ENCODE measurements around the gene ATG101. TPM values are rescaled to one million over a fixed set of nuclear protein-coding genes. Genes with fewer than 3 reads are reported as not detected.
A peak's percentile ranks its signal among the peaks of the same experiment; 100 is the strongest.

ATG101 gene
- total and polyA plus RNA-seq, 2 of the 13 experiments (the other 11 are each of a cell fraction or from before 2014, with no cell fraction given): 58.2 to 67.7 TPM

- TF ChIP-seq TCF7L2 (IDR thresholded peaks at IDR 0.05; ENCODE audit: low read depth, low read length) (no peak), ZBTB46 (CRISPR knock-in tag; IDR thresholded peaks at IDR 0.05; ENCODE audit: borderline replicate concordance) (0 out of 2 replicates have a peak, but pooled peaks have one; percentile 24), ZNF34 (CRISPR knock-in tag; IDR thresholded peaks at IDR 0.05; ENCODE audit: borderline replicate concordance) (no peak), NCOA2 (CRISPR knock-in tag; IDR thresholded peaks at IDR 0.05) (peak; percentile 47), SOX13 (IDR thresholded peaks at IDR 0.05) (peak; percentile 65; the same call in 1 of the 2 replicates), SOX13 (CRISPR knock-in tag; conservative IDR thresholded peaks at IDR 0.05 in 1 of 2, IDR thresholded peaks at IDR 0.05 in 1 of 2) (peak in 1 of 2 experiments; percentile 88; a peak in 2 of 4 replicates), ZNF124 (CRISPR knock-in tag; IDR thresholded peaks at IDR 0.05) (0 out of 2 replicates have a peak, but pooled peaks have one; percentile 25), POLR2G (IDR thresholded peaks at IDR 0.05; ENCODE audit: low read depth, low read length) (0 out of 2 replicates have a peak, but pooled peaks have one; percentile 22), KAT8 (CRISPR knock-in tag; IDR thresholded peaks at IDR 0.05) (peak; percentile 50), SP5 (CRISPR knock-in tag; IDR thresholded peaks at IDR 0.05; ENCODE audit: borderline replicate concordance, low read depth) (peak; percentile 66; the same call in 1 of the 2 replicates), PPARG (CRISPR knock-in tag; conservative IDR thresholded peaks at IDR 0.05) (0 out of 2 replicates have a peak, but pooled peaks have one; percentile 17), GTF3A (CRISPR knock-in tag; conservative IDR thresholded peaks at IDR 0.05) (0 out of 2 replicates have a peak, but pooled peaks have one; percentile 49), NCOR1 (IDR thresholded peaks at IDR 0.05; ENCODE audit: borderline replicate concordance, low read length) (no peak), MAZ (IDR thresholded peaks at IDR 0.05; ENCODE audit: borderline replicate concordance, low read depth, low read length) (0 out of 2 replicates have a peak, but pooled peaks have one; percentile 24), MAZ (CRISPR knock-in tag; IDR thresholded peaks at IDR 0.05; ENCODE audit: low read depth) (no peak), SP4 (CRISPR knock-in tag; IDR thresholded peaks at IDR 0.05) (peak; percentile 51; the same call in 1 of the 2 replicates), THAP11 (CRISPR knock-in tag; IDR thresholded peaks at IDR 0.05) (0 out of 2 replicates have a peak, but pooled peaks have one; percentile 33), ZNF746 (CRISPR knock-in tag; IDR thresholded peaks at IDR 0.05) (no peak), RXRA (CRISPR knock-in tag; IDR thresholded peaks at IDR 0.05) (peak; percentile 48; the same call in 1 of the 2 replicates), ZNF230 (CRISPR knock-in tag; IDR thresholded peaks at IDR 0.05) (0 out of 2 replicates have a peak, but pooled peaks have one; percentile 36), HIVEP1 (CRISPR knock-in tag; IDR thresholded peaks at IDR 0.05) (peak; percentile 57; the same call in 1 of the 2 replicates), STAG1 (CRISPR knock-in tag; IDR thresholded peaks at IDR 0.05) (no peak), ZNF317 (CRISPR knock-in tag; IDR thresholded peaks at IDR 0.05) (peak; percentile 94), FOSL1 (CRISPR knock-in tag; IDR thresholded peaks at IDR 0.05; ENCODE audit: borderline replicate concordance) (no peak)
- TF ChIP-seq, protein P1, sequence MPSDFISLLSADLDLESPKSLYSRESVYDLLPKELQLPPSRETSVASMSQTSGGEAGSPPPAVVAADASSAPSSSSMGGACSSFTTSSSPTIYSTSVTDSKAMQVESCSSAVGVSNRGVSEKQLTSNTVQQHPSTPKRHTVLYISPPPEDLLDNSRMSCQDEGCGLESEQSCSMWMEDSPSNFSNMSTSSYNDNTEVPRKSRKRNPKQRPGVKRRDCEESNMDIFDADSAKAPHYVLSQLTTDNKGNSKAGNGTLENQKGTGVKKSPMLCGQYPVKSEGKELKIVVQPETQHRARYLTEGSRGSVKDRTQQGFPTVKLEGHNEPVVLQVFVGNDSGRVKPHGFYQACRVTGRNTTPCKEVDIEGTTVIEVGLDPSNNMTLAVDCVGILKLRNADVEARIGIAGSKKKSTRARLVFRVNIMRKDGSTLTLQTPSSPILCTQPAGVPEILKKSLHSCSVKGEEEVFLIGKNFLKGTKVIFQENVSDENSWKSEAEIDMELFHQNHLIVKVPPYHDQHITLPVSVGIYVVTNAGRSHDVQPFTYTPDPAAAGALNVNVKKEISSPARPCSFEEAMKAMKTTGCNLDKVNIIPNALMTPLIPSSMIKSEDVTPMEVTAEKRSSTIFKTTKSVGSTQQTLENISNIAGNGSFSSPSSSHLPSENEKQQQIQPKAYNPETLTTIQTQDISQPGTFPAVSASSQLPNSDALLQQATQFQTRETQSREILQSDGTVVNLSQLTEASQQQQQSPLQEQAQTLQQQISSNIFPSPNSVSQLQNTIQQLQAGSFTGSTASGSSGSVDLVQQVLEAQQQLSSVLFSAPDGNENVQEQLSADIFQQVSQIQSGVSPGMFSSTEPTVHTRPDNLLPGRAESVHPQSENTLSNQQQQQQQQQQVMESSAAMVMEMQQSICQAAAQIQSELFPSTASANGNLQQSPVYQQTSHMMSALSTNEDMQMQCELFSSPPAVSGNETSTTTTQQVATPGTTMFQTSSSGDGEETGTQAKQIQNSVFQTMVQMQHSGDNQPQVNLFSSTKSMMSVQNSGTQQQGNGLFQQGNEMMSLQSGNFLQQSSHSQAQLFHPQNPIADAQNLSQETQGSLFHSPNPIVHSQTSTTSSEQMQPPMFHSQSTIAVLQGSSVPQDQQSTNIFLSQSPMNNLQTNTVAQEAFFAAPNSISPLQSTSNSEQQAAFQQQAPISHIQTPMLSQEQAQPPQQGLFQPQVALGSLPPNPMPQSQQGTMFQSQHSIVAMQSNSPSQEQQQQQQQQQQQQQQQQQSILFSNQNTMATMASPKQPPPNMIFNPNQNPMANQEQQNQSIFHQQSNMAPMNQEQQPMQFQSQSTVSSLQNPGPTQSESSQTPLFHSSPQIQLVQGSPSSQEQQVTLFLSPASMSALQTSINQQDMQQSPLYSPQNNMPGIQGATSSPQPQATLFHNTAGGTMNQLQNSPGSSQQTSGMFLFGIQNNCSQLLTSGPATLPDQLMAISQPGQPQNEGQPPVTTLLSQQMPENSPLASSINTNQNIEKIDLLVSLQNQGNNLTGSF (CRISPR knock-in tag; IDR thresholded peaks at IDR 0.05): peak; percentile 69; the same call in 1 of the 2 replicates
Observed at GRCh38 chr12:52061470-52062166, 8.2 kb upstream of the ATG101 start (continued).

Data from HepG2 (cell line).